Measurements from ENCODE around the gene RASSF5.

DNA sequence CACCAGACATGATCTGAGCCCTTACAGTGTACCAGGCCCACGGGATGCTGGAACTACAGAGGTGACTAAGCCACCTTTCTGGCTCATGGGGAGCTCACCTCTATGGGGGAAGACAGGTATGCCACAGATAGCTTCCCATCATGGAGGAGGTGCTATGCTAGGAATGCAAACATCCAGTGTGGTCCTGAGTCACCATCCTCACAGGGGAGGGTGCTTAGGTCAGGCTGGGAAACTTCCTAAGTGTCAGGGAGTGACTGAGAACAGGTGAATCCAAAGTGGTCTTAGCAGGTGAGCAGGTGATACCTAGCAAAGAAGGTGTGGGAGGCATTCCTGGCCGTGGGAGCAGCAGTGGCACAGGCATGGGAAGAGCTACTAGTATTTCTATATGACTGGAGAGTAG lies 8.6 kb upstream of the RASSF5 start:
- TF ChIP-seq, protein P1, sequence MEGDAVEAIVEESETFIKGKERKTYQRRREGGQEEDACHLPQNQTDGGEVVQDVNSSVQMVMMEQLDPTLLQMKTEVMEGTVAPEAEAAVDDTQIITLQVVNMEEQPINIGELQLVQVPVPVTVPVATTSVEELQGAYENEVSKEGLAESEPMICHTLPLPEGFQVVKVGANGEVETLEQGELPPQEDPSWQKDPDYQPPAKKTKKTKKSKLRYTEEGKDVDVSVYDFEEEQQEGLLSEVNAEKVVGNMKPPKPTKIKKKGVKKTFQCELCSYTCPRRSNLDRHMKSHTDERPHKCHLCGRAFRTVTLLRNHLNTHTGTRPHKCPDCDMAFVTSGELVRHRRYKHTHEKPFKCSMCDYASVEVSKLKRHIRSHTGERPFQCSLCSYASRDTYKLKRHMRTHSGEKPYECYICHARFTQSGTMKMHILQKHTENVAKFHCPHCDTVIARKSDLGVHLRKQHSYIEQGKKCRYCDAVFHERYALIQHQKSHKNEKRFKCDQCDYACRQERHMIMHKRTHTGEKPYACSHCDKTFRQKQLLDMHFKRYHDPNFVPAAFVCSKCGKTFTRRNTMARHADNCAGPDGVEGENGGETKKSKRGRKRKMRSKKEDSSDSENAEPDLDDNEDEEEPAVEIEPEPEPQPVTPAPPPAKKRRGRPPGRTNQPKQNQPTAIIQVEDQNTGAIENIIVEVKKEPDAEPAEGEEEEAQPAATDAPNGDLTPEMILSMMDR (IDR thresholded peaks at IDR 0.05) = no peak
- TF ChIP-seq POLR2A (IDR thresholded peaks at IDR 0.05) = no peak
- no peak for TF ChIP-seq POLR2AphosphoS5 (IDR thresholded peaks at IDR 0.05)
- no peak for TF ChIP-seq EP300 (IDR thresholded peaks at IDR 0.05; ENCODE audit: low read depth)

Measured in transverse colon (tissue), 4 donors.